ENCODE measurements around the gene DCST1. TPM values are rescaled to one million over a fixed set of nuclear protein-coding genes. Genes with fewer than 3 reads are reported as not detected.
A peak's percentile ranks its signal among the peaks of the same experiment; 100 is the strongest.

Gene DCST1
- total and polyA plus RNA-seq, 2 of the 4 experiments (the other 2 are of a cell fraction) = not detected

DNA sequence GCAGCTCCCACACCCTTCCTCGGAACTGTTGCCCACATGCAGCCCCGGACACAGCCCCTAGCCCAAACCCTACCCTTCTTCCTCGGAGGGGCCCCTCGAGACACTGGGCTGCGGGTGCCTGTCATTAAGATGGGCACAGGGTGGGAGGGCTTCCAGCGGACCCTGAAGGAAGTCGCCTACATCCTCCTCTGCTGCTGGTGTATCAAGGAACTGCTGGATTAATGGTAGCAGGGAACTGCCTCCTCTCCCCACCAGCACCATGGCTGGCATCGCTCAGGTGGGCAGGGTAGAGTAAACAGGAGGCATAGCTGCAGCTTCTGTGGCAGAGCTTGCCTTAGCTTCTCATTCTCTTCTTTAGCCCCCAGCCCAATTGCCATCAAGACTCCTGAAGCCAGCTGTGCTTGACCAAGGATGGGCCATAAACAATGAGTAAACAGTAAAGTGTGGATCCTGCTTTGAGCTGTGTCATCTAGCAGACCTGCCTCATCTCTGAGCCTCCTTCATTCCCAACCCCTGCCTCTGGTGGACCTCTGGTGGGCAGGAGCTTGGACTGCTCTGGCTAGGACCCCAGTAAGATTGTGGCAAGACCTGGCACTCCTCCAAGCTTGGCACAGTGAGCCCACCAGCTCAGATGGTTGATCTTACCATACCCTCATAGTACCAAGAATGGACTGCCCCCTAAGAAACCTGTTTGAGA is 39.9 kb upstream of the DCST1 start, which contains the start of gene LENEP:
Gene LENEP, plus strand, starts transcription at position 15 of the 697 bp plus-strand sequence. Its CDS starts 22 bp downstream, at position 37.
- Histone ChIP-seq H3K9ac (ENCODE audit: low read depth, low read length) (no peak within 1 kb of the TSS), H4K20me1 (ENCODE audit: insufficient read depth, low read length) (peaks cover 8% of the 10 kb centered on the region; the same call in 1 of the 2 replicates), H4K8ac (ENCODE audit: low read depth in 2 of 2, low read length in 2 of 2) (peak within 1 kb of the TSS in 1 of 2 experiments; percentile 40; a peak in 2 of 4 replicates), H3K4me2 (ENCODE audit: low read depth, low read length) (no peak within 1 kb of the TSS), H3K27me3 (ENCODE audit: control insufficient read depth, insufficient read depth, low read length) (no peaks in the 10 kb centered on the region), H2BK20ac (ENCODE audit: low read depth, low read length) (0 out of 2 replicates have a peak within 1 kb of the TSS, but pooled peaks have one; percentile 8), H4K91ac (ENCODE audit: insufficient read depth, low read depth, low read length) (no peak within 1 kb of the TSS), H2BK5ac (ENCODE audit: low read depth, low read length, poor library complexity, severe bottlenecking) (no peak within 1 kb of the TSS), H2BK120ac (ENCODE audit: low read depth, low read length) (no peak within 1 kb of the TSS), H3K9me3 (ENCODE audit: control insufficient read depth, insufficient read depth, low read length) (no peaks in the 10 kb centered on the region), H3K14ac (replicated peaks; ENCODE audit: low read depth, low read length) (no peak within 1 kb of the TSS), H3K36me3 (ENCODE audit: control insufficient read depth, insufficient read depth, low read length) (peaks cover 16% of the 10 kb centered on the region), H2AFZ (replicated peaks; ENCODE audit: low read length, poor library complexity) (peak within 1 kb of the TSS; percentile 39), H3K23ac (ENCODE audit: low read depth, low read length) (no peak within 1 kb of the TSS), H3K18ac (ENCODE audit: low read depth, low read length) (no peak within 1 kb of the TSS), H3K4ac (ENCODE audit: low read depth, low read length) (peak within 1 kb of the TSS; percentile 72), H2BK15ac (ENCODE audit: low read depth, low read length) (no peak within 1 kb of the TSS), H3K4me1 (ENCODE audit: control insufficient read depth, insufficient read depth, low read length) (peaks cover 4% of the 10 kb centered on the region; the same call in 1 of the 2 replicates), H2AK9ac (replicated peaks; ENCODE audit: low read depth, low read length, poor library complexity) (peak within 1 kb of the TSS; percentile 91), H3K4me3 (ENCODE audit: insufficient read depth, low read depth, low read length) (no peak within 1 kb of the TSS), H2AK5ac (ENCODE audit: low read depth, low read length) (peak within 1 kb of the TSS; percentile 35), H3K9me1 (ENCODE audit: insufficient read depth, low read length) (peaks cover 7% of the 10 kb centered on the region), H3K56ac (ENCODE audit: extremely low read depth, insufficient read depth, low read length) (no peak within 1 kb of the TSS), H4K5ac (ENCODE audit: low read depth, low read length) (peak within 1 kb of the TSS; percentile 10; the same call in 1 of the 2 replicates), H3K79me1 (ENCODE audit: low read depth in 1 of 2, low read length in 2 of 2) (peaks cover 12 to 23% of the 10 kb centered on the region in 2 experiments), H3K27ac (ENCODE audit: insufficient read depth, low read length) (peak within 1 kb of the TSS; percentile 4; the same call in 1 of the 2 replicates)
- TF ChIP-seq, protein P1, sequence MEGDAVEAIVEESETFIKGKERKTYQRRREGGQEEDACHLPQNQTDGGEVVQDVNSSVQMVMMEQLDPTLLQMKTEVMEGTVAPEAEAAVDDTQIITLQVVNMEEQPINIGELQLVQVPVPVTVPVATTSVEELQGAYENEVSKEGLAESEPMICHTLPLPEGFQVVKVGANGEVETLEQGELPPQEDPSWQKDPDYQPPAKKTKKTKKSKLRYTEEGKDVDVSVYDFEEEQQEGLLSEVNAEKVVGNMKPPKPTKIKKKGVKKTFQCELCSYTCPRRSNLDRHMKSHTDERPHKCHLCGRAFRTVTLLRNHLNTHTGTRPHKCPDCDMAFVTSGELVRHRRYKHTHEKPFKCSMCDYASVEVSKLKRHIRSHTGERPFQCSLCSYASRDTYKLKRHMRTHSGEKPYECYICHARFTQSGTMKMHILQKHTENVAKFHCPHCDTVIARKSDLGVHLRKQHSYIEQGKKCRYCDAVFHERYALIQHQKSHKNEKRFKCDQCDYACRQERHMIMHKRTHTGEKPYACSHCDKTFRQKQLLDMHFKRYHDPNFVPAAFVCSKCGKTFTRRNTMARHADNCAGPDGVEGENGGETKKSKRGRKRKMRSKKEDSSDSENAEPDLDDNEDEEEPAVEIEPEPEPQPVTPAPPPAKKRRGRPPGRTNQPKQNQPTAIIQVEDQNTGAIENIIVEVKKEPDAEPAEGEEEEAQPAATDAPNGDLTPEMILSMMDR (conservative IDR thresholded peaks at IDR 0.05; ENCODE audit: low read depth, low read length) = no peak
- no peak for TF ChIP-seq BHLHE40 (IDR thresholded peaks at IDR 0.05; ENCODE audit: low read depth, low read length)
- TF ChIP-seq FOS (IDR thresholded peaks at IDR 0.05; ENCODE audit: low read depth, low read length) = no peak
- no peak for TF ChIP-seq RFX5 (IDR thresholded peaks at IDR 0.05; ENCODE audit: low read depth, low read length)
- TF ChIP-seq ELK1 (IDR thresholded peaks at IDR 0.05; ENCODE audit: borderline replicate concordance, low read depth, low read length) = no peak
- no peak for TF ChIP-seq MXI1 (IDR thresholded peaks at IDR 0.05; ENCODE audit: borderline replicate concordance, low read depth, low read length)
- TF ChIP-seq MAFK (IDR thresholded peaks at IDR 0.05; ENCODE audit: low read depth, low read length) = no peak
- no peak for TF ChIP-seq CEBPB (IDR thresholded peaks at IDR 0.05; ENCODE audit: low read depth, low read length)
- TF ChIP-seq MAZ (IDR thresholded peaks at IDR 0.05; ENCODE audit: borderline replicate concordance, low read depth, low read length) = no peak
- no peak for TF ChIP-seq RAD21 (IDR thresholded peaks at IDR 0.05; ENCODE audit: low read length)
- TF ChIP-seq, protein P2, sequence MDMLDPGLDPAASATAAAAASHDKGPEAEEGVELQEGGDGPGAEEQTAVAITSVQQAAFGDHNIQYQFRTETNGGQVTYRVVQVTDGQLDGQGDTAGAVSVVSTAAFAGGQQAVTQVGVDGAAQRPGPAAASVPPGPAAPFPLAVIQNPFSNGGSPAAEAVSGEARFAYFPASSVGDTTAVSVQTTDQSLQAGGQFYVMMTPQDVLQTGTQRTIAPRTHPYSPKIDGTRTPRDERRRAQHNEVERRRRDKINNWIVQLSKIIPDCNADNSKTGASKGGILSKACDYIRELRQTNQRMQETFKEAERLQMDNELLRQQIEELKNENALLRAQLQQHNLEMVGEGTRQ (IDR thresholded peaks at IDR 0.05; ENCODE audit: low read depth, low read length) = no peak
- no peak for TF ChIP-seq RCOR1 (IDR thresholded peaks at IDR 0.05; ENCODE audit: insufficient replicate concordance, low read length)
- dilution Hi-C loops (cut with HindIII; ENCODE audit: low sequenced_read_pairs, unreplicated experiment) = no loop called here
- BruUV-seq (replicated peaks) = no TSS peak
- ATAC-seq (ENCODE audit: low read depth) = no peak
- WGBS, 2 experiments (ENCODE audit: extremely low coverage in 2 of 2, insufficient read length in 1 of 2) = no CpG with 5 or more reads among the region's 8 CpGs
- ChIA-PET CTCF (interaction anchor here (1.1 to 1.3 kb wide), 2 partner anchors 20 to 24 kb away, joined by 4 read pairs; no protein-coding TSS in a partner anchor), POLR2A (ENCODE audit: unreplicated experiment) (interaction anchor here (1.0 kb wide), 1 partner anchor 20 kb away, joined by 3 read pairs; no protein-coding TSS in a partner anchor)
- no peak for DNase-seq
- intact Hi-C loops (cut with micrococcal nuclease) = no loop called here
- in situ Hi-C loops (cut with MboI; ENCODE audit: low sequenced_read_pairs) = no loop called here

Data from IMR-90 (cell line).